OCI-LY3 (cell line): ENCODE measurements around the gene CABP4.

Experiments
- CTCF ChIP-seq: fragments of 200-600, 300-600 bp; sonication (generic); IDR thresholded peaks from 2 replicates; pipeline ENCODE4 v1.5.1; 2014; ENCODE audit warnings: antibody characterized with exemption, low read length, low read depth
- EZH2phosphoT487 ChIP-seq: fragments of 200-600 bp; shearing (Covaris generic); IDR thresholded peaks from 2 replicates; pipeline ENCODE4 v1.6.1; 2018; ENCODE audit warnings: antibody characterized with exemption, mixed run types, low read depth

GRCh38 chr11:67491276-67492068 is 36.3 kb downstream of the CABP4 start:
- TF ChIP-seq CTCF (no peak), EZH2phosphoT487 (no peak)
